Pancreas (tissue), 10 donors: Measurements from ENCODE around the gene WLS. TPM values are rescaled to one million over a fixed set of nuclear protein-coding genes. Genes with fewer than 3 reads are reported as not detected.

Source experiments
- ATAC-seq, 4 donors: fragments of 200-7000 bp; cut with Tn5 transposase; one replicate each; pipeline versions ENCODE4 v1.8.0 to v1.9.1; 2020; ENCODE audit warnings: mild to moderate bottlenecking in 4 of 4, moderate library complexity in 4 of 4
- DNase-seq, 6 donors: peaks; one replicate each; pipeline ENCODE4 v3.0.0-alpha.2; 2020
- FAIRE-seq: peaks from 2 replicates; lab custom pipeline; 2012; peaks lifted over from hg19 to GRCh38; lab: Jason Lieb, UNC
- H3K27ac ChIP-seq, 4 donors: fragments of 200-600 bp; sonication (generic); 1 replicate in 3 of 4; 2 replicates in 1 of 4; pipeline versions ENCODE4 v1.5.0 to v1.8.0; 2020
- H3K27me3 ChIP-seq, 4 donors: fragments of 200-600 bp; one replicate each; pipeline ENCODE4 v1.8.0; 2021
- H3K36me3 ChIP-seq, 3 donors: fragments of 200-600 bp; sonication (generic) in 1 of 3; one replicate each; pipeline versions ENCODE4 v1.5.0 to v1.8.0; 2020 to 2021
- H3K4me1 ChIP-seq, 3 donors: fragments of 200-600 bp; one replicate each; pipeline ENCODE4 v1.8.0; 2021
- H3K4me3 ChIP-seq, 4 donors: fragments of 200-600 bp; sonication (generic) in 2 of 4; one replicate each; pipeline versions ENCODE4 v1.5.0 to v1.8.0; 2020 to 2021
- H3K9me3 ChIP-seq, 4 donors: fragments of 200-600 bp; one replicate each; pipeline ENCODE4 v1.8.0; 2021
- CTCF ChIP-seq, 4 donors: fragments of 200-600 bp; sonication (generic) in 3 of 4; IDR thresholded peaks; one replicate each; pipeline versions ENCODE4 v1.5.0 to v1.8.0; 2021; ENCODE audit warnings: antibody characterized with exemption in 4 of 4
- WGBS, 2 donors: extraction: QIAGEN DNeasy Blood & Tissue Kit; methylation state at CpG; one replicate each; pipeline ENCODE4 v1.1.7; 2013; 5-methylcytosine and 5-hydroxymethylcytosine counted together
- intact Hi-C, 3 donors: fragments of 100-400 bp; cut with DNase I; formaldehyde crosslinking; loops; one replicate each; pipeline versions ENCODE4 v1.11.1 to v1.14.2; 2022
- polyA plus RNA-seq, 2 donors: library from polyadenylated mRNA; stranded (reverse); fragments of 200-250 nt; gene quantifications; one replicate each; pipeline ENCODE4 v1.2.3, GENCODE V29; 2013
- total RNA-seq, 6 donors: library from RNA; stranded (reverse); fragmentation: NEBNext Ultra II Directional in 4 of 6; extraction: Animal tissue kit (Norgen Biotek cat#: 25700) in 4 of 6; gene quantifications; one replicate each; pipeline versions ENCODE4 v1.2.1 to v1.2.4, GENCODE V29; 2021 to 2023
- donor health status: healthy with polysubstance abuse.
- donor health status: DM: no; HTN: no; CAD: no; lungs with moderate emphysema.
- donor health status: DM: no; HTN: no; CAD: no.
- donor health status: control.
- donor health status: control.
- donor health status: Bipolar disorder and iron deficiency.
- donor health status: DM: yes; HTN: yes; CAD: no.
- donor health status: DM: no; HTN: no; CAD: no.
- donor health status: DM: no; HTN: no; CAD: no.
- donor health status: DM: yes; HTN: yes; CAD: no.

Gene WLS
- total and polyA plus RNA-seq, 8 donors = 32.5 to 121 (median 68.8) TPM

- Histone ChIP-seq H3K27ac (no peak overlapping the region), H3K4me1 (no peaks in the 10 kb centered on the region), H3K4me3 (no peak overlapping the region), H3K9me3 (no peaks in the 10 kb centered on the region), H3K36me3 (peaks cover 0 to 29% (median 6%) of the 10 kb centered on the region in 3 donors), H3K27me3 (no peaks in the 10 kb centered on the region)
- intact Hi-C loops = loop anchor here in 1 of 3 donors (10.0 kb wide), 1 partner anchor 104 kb away; the partner anchor contains the start of gene WLS
- no peak for TF ChIP-seq CTCF (IDR thresholded peaks at IDR 0.05)
- FAIRE-seq (no peak), DNase-seq (no peak), ATAC-seq (no peak)
- WGBS, 2 donors = 96 to 97% methylated on average over 3 of the region's 3 CpGs
Measured at GRCh38 chr1:68131261-68131660, 101.1 kb downstream of the WLS start.

- no peaks in the 10 kb centered on the region for H3K9me3 ChIP-seq
- DNase-seq = no peak
- FAIRE-seq = no peak
- ATAC-seq = no peak
- no peaks in the 10 kb centered on the region for H3K27me3 ChIP-seq
- no peak overlapping the region for H3K27ac ChIP-seq
- WGBS, 2 donors = 83 to 87% methylated on average over 6 of the region's 6 CpGs
- no peaks in the 10 kb centered on the region for H3K4me1 ChIP-seq
- no peak overlapping the region for H3K4me3 ChIP-seq
- peaks cover 0 to 29% (median 9%) of the 10 kb centered on the region in 3 donors for H3K36me3 ChIP-seq
- intact Hi-C loops = loop anchor here in 2 of 3 donors (10.0 kb wide), 2 partner anchors 105 to 195 kb away; partner anchors contain the start of gene WLS (in 1 of the 2)
- TF ChIP-seq CTCF (IDR thresholded peaks at IDR 0.05) = no peak
Measured at GRCh38 chr1:68129536-68130250, 102.6 kb downstream of the WLS start.

- peaks cover 0 to 29% (median 10%) of the 10 kb centered on the region in 3 donors for H3K36me3 ChIP-seq
- H3K4me3 ChIP-seq = no peak overlapping the region
- H3K4me1 ChIP-seq = no peaks in the 10 kb centered on the region
- WGBS, 2 donors = 86 to 89% methylated on average over 10 of the region's 10 CpGs
- ATAC-seq (no peak), FAIRE-seq (no peak), DNase-seq (no peak)
- TF ChIP-seq CTCF (IDR thresholded peaks at IDR 0.05) = no peak
- intact Hi-C loops = loop anchor here in 1 of 3 donors (10.0 kb wide), 1 partner anchor 196 kb away; no protein-coding TSS in a partner anchor
- H3K27me3 ChIP-seq = no peaks in the 10 kb centered on the region
- no peak overlapping the region for H3K27ac ChIP-seq
- H3K9me3 ChIP-seq = no peaks in the 10 kb centered on the region
Measured at GRCh38 chr1:68128820-68129219, 103.5 kb downstream of the WLS start.

- Histone ChIP-seq H3K9me3 (no peaks in the 10 kb centered on the region), H3K27ac (no peak overlapping the region), H3K27me3 (no peaks in the 10 kb centered on the region), H3K4me3 (no peak overlapping the region), H3K4me1 (no peaks in the 10 kb centered on the region), H3K36me3 (peaks cover 0 to 29% (median 10%) of the 10 kb centered on the region in 3 donors)
- WGBS, 2 donors = 55 to 64% methylated on average over 1 of the region's 1 CpG
- intact Hi-C loops = loop anchor here in 1 of 3 donors (10.0 kb wide), 1 partner anchor 197 kb away; no protein-coding TSS in a partner anchor
- no peak for TF ChIP-seq CTCF (IDR thresholded peaks at IDR 0.05)
- DNase-seq = no peak
- FAIRE-seq = no peak
- peak in 1 of 4 donors; percentile 22 for ATAC-seq
Measured at GRCh38 chr1:68128157-68128556, 104.2 kb downstream of the WLS start.

GRCh38 chr1:68121536-68121935 is 110.8 kb downstream of the WLS start:
- intact Hi-C loops = loop anchor here (5.0 to 10.0 kb wide), 2 partner anchors 201 to 203 kb away; no protein-coding TSS in a partner anchor
- Histone ChIP-seq H3K9me3 (no peaks in the 10 kb centered on the region), H3K36me3 (peaks cover 0 to 4% (median 0%) of the 10 kb centered on the region in 3 donors), H3K27ac (no peak overlapping the region), H3K4me3 (no peak overlapping the region), H3K27me3 (no peaks in the 10 kb centered on the region), H3K4me1 (no peaks in the 10 kb centered on the region)
- 45 to 73% methylated on average over 4 of the region's 4 CpGs for whole genome bisulfite sequencing, 2 donors
- no peak for ATAC-seq
- FAIRE-seq = no peak
- TF ChIP-seq CTCF (IDR thresholded peaks at IDR 0.05) = no peak
- DNase-seq = no peak
